ENCODE measurements around the gene SNX25.

- TF ChIP-seq REST (IDR thresholded peaks at IDR 0.05; ENCODE audit: unreplicated experiment): no peak
- no peak for TF ChIP-seq CTCF (conservative IDR thresholded peaks at IDR 0.05; ENCODE audit: low read depth in 2 of 2)
- TF ChIP-seq POLR2AphosphoS5 (IDR thresholded peaks at IDR 0.05; ENCODE audit: low read depth): no peak
- no peak for TF ChIP-seq ETS1 (IDR thresholded peaks at IDR 0.05)
- TF ChIP-seq EZH2phosphoT487 (IDR thresholded peaks at IDR 0.05; ENCODE audit: unreplicated experiment): no peak
- no peak for TF ChIP-seq EZH2 (IDR thresholded peaks at IDR 0.05; ENCODE audit: low read depth, unreplicated experiment)
These were observed 76.4 kb downstream of the SNX25 start for GRCh38 chr4:185285632-185286393.

All from GM23338 (cell line).